Retinal pigment epithelial cell (primary cell): ENCODE data around the gene GRIP2.
A peak's percentile ranks its signal among the peaks of the same experiment; 100 is the strongest.

ENCODE experiments used
- DNase-seq: peaks from one replicate; pipeline ENCODE4 v3.0.0-alpha.2; 2010; ENCODE audit warnings: low read depth
- H3K4me3 ChIP-seq: 2 replicates; pipeline ENCODE4 v1.5.1; 2011; ENCODE audit warnings: mild to moderate bottlenecking, low read length, control low read depth, moderate library complexity
- TF ChIP-seq, protein P1 (sequence below): conservative IDR thresholded peaks from 2 replicates; pipeline ENCODE4 v1.5.1; 2011; ENCODE audit warnings: low read depth, low read length, control low read depth, inconsistent platforms

Gene GRIP2

GRCh38 chr3:14553871-14554270 is 13.7 kb upstream of the GRIP2 start:
- DNase-seq: no peak
- TF ChIP-seq, protein P1, sequence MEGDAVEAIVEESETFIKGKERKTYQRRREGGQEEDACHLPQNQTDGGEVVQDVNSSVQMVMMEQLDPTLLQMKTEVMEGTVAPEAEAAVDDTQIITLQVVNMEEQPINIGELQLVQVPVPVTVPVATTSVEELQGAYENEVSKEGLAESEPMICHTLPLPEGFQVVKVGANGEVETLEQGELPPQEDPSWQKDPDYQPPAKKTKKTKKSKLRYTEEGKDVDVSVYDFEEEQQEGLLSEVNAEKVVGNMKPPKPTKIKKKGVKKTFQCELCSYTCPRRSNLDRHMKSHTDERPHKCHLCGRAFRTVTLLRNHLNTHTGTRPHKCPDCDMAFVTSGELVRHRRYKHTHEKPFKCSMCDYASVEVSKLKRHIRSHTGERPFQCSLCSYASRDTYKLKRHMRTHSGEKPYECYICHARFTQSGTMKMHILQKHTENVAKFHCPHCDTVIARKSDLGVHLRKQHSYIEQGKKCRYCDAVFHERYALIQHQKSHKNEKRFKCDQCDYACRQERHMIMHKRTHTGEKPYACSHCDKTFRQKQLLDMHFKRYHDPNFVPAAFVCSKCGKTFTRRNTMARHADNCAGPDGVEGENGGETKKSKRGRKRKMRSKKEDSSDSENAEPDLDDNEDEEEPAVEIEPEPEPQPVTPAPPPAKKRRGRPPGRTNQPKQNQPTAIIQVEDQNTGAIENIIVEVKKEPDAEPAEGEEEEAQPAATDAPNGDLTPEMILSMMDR: no peak
- no peak overlapping the region for H3K4me3 ChIP-seq

GRCh38 chr3:14552717-14553116 is 12.6 kb upstream of the GRIP2 start:
- DNase-seq: no peak
- H3K4me3 ChIP-seq: no peak overlapping the region
- TF ChIP-seq, protein P1: no peak

- no peak overlapping the region for H3K4me3 ChIP-seq
- TF ChIP-seq, protein P1: no peak
- DNase-seq: no peak
Measured at GRCh38 chr3:14552041-14552648, 12.0 kb upstream of the GRIP2 start.

GRCh38 chr3:14550651-14551611 is 10.8 kb upstream of the GRIP2 start:
- H3K4me3 ChIP-seq: no peak overlapping the region
- no peak for DNase-seq
- TF ChIP-seq, protein P1: no peak

GRCh38 chr3:14550181-14550580 is 10.0 kb upstream of the GRIP2 start:
- no peak for DNase-seq
- H3K4me3 ChIP-seq: no peak overlapping the region
- TF ChIP-seq, protein P1: no peak

DNA sequence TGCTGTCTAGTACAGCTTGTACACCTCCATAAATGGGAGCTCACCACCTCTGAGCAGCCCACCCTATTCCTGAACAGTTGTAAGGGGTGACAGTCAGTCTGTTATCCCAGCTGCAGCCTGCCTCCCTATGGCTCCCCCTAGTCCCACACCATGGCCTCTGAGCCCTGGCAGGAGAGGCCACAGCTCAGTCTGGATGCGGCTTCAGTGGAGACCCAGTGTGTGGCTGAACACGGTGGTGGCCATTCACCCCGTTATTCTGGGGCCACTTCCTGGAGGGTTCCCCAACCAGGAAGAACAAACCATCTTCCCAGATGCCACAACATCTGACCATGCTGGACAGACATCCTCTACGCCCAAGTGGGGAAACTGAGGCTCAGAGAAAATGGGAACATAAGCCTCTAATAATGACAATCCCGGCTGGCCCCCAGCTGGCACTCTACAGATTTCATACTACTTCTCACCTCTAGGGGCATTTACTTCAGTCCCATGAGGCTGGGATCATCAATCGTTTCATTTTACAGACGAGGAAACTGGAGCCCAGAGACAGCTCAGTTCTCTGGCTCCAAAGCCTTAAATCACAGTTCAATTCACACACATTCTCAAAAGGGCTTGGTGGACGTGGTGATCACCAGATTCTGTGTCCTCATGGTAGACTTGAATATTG is 9.2 kb upstream of the GRIP2 start:
- no peak overlapping the region for H3K4me3 ChIP-seq
- no peak for DNase-seq
- TF ChIP-seq, protein P1: peak; percentile 49
